Mesothelial cell of epicardium (in vitro differentiated cells): ENCODE measurements around the gene ALDH1A2. TPM values are rescaled to one million over a fixed set of nuclear protein-coding genes. Genes with fewer than 3 reads are reported as not detected.

ENCODE experiments used
- DNase-seq, 2 experiments: peaks; one replicate each; pipeline ENCODE4 v3.0.0; 2021; ENCODE audit warnings: low spot score in 2 of 2; ENCODE audit not compliant: unreplicated experiment in 2 of 2
- H3K27ac Mint-ChIP-seq: 2 replicates; pipeline ENCODE4 v1.8.0; 2021; ENCODE audit warnings: mixed read lengths
- H3K27me3 Mint-ChIP-seq: 2 replicates; pipeline ENCODE4 v1.8.0; 2021; ENCODE audit warnings: low read depth, mixed read lengths
- H3K36me3 Mint-ChIP-seq: 2 replicates; pipeline ENCODE4 v1.8.0; 2021; ENCODE audit warnings: mixed read lengths
- H3K4me1 Mint-ChIP-seq: 2 replicates; pipeline ENCODE4 v1.8.0; 2021; ENCODE audit warnings: mixed read lengths
- H3K4me3 Mint-ChIP-seq: 2 replicates; pipeline ENCODE4 v1.8.0; 2021; ENCODE audit warnings: mild to moderate bottlenecking, moderate library complexity, mixed read lengths
- H3K9me3 Mint-ChIP-seq: 2 replicates; pipeline ENCODE4 v1.8.0; 2021; ENCODE audit warnings: mixed read lengths
- CTCF ChIP-seq: fragments of 200-600 bp; sonication (generic); IDR thresholded peaks from one replicate; pipeline ENCODE4 v1.5.0; 2021; ENCODE audit warnings: antibody characterized with exemption; ENCODE audit not compliant: unreplicated experiment
- total RNA-seq: library from RNA; stranded (reverse); gene quantifications from 3 replicates; pipeline ENCODE4 v1.2.1, GENCODE V29; 2021

ALDH1A2 gene
- total RNA-seq, 1 donor from 2014 or later: 26.2 TPM

GRCh38 chr15:57961919-57962318, 103.6 kb downstream of the ALDH1A2 start:
- TF ChIP-seq CTCF: no peak
- Mint-ChIP-seq H3K4me3 (no peak overlapping the region), H3K36me3 (peaks cover 4% of the 10 kb centered on the region), H3K4me1 (peaks cover 9% of the 10 kb centered on the region), H3K9me3 (no peaks in the 10 kb centered on the region), H3K27ac (no peak overlapping the region), H3K27me3 (peaks cover 25% of the 10 kb centered on the region)
- no peak for DNase-seq

- DNase-seq: no peak
- peaks cover 4% of the 10 kb centered on the region for H3K36me3 Mint-ChIP-seq
- no peak for TF ChIP-seq CTCF
- H3K4me3 Mint-ChIP-seq: no peak overlapping the region
- H3K27me3 Mint-ChIP-seq: peaks cover 21% of the 10 kb centered on the region
- no peak overlapping the region for H3K27ac Mint-ChIP-seq
- H3K9me3 Mint-ChIP-seq: no peaks in the 10 kb centered on the region
- H3K4me1 Mint-ChIP-seq: peaks cover 5% of the 10 kb centered on the region
Measured at GRCh38 chr15:57957113-57957512, 108.4 kb downstream of the ALDH1A2 start.

GRCh38 chr15:57953874-57954273, 111.6 kb downstream of the ALDH1A2 start:
- Mint-ChIP-seq H3K4me3 (no peak overlapping the region), H3K36me3 (no peaks in the 10 kb centered on the region), H3K4me1 (no peaks in the 10 kb centered on the region), H3K27me3 (peaks cover 13% of the 10 kb centered on the region), H3K27ac (no peak overlapping the region), H3K9me3 (no peaks in the 10 kb centered on the region)
- TF ChIP-seq CTCF: no peak
- DNase-seq: no peak

GRCh38 chr15:57951328-57951932, 114.1 kb downstream of the ALDH1A2 start:
- no peaks in the 10 kb centered on the region for H3K9me3 Mint-ChIP-seq
- no peak overlapping the region for H3K27ac Mint-ChIP-seq
- DNase-seq: no peak
- H3K4me3 Mint-ChIP-seq: no peak overlapping the region
- H3K27me3 Mint-ChIP-seq: peaks cover under 1% of the 10 kb centered on the region
- H3K36me3 Mint-ChIP-seq: no peaks in the 10 kb centered on the region
- no peak for TF ChIP-seq CTCF
- H3K4me1 Mint-ChIP-seq: no peaks in the 10 kb centered on the region

GRCh38 chr15:57950381-57950946, 115.0 kb downstream of the ALDH1A2 start:
- Mint-ChIP-seq H3K4me1 (no peaks in the 10 kb centered on the region), H3K36me3 (no peaks in the 10 kb centered on the region), H3K4me3 (no peak overlapping the region), H3K9me3 (no peaks in the 10 kb centered on the region), H3K27me3 (peaks cover 4% of the 10 kb centered on the region), H3K27ac (no peak overlapping the region)
- DNase-seq: no peak
- no peak for TF ChIP-seq CTCF
